SIG-M5 treated with dmso at 0.1 percent for 504 hours (cell line): ENCODE measurements around the gene EPHB1.
"Not testable (repeated sequence)": the region's sequence is repeated elsewhere in the genome, so short reads cannot be mapped to it uniquely, and the experiment has no call there.

Source experiments
- DNase-seq: peaks from one replicate; lab custom pipeline; 2025; ENCODE audit not compliant: unreplicated experiment; lab: John Stamatoyannopoulos, UW

The EPHB1 gene

DNA sequence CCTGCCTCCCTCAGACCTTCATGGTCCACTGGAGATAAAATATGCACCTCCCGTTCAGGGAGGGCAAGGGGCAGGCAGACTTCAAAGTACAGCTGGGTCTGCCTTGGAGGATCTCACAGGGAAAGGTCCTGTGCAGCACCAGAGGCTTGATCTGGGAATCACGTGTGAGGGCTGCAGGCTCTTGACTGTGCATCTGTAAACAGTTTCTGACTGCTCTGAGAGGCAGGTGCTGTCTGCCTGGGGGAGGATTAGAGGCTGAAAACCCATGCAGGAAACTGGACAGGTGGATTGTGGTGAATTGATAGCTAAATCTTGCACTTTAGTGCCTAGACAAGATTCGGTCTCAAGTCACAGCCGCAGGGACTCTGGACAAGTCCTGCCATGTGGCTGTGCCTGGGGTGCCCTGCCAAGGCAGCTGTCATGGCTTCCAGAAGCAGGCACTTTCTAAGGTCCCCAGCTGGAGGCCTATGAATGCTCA is 239.3 kb downstream of the EPHB1 start:
- DNase-seq, result no peak

DNA sequence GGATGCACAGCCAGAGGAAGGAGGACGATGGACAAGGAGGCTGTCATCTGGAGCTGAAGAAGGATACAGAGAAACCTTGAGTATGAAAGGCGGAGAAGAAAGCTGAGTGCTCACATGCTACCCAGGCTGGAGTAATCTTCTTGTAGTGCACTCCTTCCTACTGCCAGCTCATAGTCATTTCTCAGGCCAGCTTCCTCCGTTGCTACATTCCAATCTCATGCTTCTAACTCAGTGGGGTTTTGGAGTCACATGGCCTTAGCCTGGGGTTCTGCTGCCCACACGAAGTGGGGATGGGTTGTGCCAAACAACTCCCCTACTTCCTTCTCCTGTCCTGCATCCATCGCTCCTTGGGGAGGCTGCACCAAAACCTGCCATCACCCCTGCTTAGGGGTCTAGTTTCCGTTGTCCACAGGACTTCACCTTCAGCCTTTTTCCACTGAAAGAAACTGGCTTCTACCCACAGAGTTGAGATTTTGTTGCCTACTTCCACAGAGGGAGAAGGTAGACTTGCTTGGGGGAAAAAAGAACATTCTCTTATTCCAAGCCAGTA is 239.9 kb downstream of the EPHB1 start:
- DNase-seq, result no peak

DNA sequence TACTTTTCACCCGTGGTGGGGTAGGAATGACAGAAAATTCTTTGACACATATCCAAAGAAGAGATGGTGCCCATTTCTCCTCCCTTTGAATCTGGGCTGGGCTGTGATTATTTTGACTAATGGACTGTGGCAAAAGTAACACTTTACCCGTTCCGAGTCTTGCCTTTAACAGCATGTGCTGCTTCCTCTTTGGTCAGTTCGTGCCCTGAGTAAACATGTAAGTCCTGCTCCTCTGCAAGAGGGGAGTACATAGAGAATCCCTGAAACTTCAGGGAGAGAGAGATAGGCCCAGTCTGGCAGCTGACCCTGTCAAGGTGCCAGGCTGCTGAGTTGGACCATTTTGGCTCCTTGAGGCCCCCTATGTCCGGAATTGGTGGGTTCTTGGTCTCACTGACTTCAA is 243.1 kb downstream of the EPHB1 start:
- DNase-seq, result no peak

DNA sequence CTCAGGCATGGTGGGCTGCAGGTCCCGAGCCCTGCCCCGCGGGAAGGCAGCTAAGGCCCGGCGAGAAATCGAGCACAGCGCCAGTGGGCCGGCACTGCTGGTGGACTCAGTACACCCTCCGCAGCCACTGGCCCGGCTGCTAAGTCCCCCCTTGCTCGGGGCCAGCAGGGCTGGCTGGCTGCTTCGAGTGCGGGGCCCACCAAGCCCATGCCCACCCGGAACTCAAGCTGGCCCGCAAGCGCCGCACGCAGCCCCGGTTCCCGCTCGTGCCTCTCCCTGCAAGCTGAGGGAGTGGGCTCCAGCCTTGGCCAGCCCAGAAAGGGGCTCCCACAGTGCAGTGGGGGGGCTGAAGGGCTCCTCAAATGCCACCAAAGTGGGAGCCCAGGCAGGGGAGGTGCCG is 244.5 kb downstream of the EPHB1 start:
- not testable (repeated sequence) for DNase-seq

DNA sequence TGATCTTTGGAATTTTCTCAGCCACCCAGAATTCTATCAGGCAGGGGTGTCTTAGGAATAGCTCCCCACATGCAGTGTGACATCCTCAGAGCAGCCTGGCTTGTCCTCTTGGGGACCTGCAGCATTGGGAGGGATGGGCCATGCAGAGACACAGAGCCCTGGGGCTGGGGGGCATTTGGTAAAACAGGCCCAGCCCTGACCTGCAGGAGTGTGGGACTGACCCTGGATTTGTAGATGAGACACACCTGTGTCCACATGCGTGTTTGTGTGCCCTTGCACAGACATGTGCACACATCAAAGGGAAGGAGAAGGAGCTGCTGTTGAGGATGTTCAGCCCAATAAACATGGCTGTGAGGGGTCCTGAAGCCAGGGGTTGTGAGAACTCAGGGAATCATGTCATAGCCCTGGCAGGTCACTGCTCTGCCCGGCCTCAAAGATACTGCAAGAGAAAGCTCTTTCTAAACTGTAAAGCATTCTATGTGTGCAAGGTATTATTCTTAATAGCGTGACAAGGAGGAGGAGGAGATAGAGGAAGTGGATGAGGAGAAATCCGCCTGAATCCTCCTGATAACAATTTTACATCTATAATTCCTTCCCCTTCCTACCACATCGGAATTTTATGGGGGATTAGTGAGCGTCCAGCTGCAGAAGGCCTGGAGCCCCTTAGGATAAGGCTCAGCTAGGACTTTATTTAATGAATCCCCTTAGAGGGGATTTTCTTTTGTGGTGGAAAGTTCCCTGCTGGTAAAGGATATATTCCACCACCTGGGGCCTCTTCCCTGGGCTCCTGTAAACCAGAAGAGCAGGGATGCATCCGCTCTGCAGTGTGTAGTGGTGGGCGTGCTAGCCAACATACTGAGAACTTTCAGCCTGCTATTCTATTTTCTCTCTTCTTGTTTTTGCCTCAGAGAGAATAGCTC is 245.5 kb downstream of the EPHB1 start:
- DNase-seq, result no peak

DNA sequence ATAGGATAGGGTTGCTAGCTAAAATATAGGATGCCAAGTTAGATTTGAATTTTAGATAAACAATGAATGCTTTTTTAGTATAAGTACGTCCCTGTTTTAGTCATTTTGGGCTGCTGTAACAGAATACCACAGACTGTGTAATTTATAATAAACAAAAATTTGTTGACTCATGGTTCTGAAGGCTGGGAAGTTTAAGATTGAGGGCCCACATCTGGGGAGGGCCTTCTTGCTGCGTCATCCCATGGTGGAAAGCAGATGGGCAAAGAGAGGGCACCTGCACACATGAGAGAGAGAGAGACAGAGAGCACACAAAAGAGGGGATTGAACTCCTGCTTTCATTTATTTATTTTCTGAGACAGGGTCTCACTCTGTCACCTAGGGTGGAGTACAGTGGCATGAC is 246.5 kb downstream of the EPHB1 start:
- no peak for DNase-seq

DNA sequence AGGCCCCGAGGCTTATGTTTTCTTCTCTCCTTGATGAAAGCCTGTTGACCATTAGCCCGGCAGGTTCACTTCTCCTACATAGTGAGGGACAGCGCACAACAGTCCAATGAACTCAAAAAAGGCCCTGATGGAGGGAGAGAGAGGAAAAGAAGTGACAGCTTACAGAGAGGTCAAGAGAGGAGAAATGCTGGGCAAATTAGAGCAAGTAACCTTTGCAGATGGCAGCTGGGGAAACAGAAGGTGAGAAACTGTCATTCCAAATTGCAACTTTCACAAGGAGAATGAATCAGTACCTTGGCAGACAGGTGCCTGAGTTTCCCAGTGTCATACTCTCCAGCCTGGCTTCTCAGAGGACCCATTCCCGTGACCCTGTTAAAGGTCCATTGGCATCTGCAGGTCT is 252.0 kb downstream of the EPHB1 start:
- DNase-seq, result no peak

DNA sequence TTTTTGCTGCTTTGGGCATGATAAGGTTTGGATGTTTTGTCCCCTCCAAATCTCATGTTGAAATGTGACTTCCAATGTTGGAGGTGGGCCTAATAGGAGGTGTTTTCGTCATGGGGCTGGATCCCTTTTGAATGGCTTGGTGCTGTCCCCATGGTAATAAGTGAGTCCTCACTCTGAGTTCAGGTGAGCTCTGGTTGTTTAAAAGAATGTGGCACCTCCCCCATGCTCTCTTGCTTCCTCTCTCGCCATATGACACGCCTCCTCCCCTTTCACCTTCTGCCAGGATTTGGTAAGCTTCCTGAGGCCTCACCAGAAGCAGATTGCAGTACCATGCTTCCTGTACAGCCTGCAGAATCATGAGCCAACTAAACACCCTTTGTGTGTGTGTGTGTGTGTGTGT is 255.5 kb downstream of the EPHB1 start:
- DNase-seq, result no peak

DNA sequence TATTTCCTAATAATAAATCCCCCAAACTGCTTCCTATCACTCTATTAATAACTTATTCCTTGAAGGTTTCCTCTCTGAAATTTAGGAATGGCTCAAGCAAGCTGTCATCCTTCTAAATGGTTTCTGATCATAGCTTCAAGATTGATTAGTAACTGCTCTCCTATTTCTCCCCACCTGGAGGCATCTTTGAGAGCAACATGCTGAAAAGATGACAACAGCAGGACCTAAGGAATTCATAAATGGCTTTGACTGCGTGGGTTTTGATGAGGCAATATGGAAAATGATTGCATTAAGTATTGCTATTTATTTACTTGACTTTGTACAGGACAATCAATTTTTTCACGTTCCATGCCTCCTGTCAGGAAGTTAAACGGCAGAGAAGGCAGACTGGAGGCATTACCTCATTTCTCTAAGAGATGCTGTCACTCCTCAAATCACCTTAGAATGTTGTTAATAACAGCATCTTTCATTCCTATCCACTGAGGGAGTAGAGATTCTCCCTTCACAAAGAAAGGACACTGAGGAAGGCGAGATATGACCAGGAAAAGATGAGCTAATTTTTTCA is 256.4 kb downstream of the EPHB1 start:
- no peak for DNase-seq

GRCh38 chr3:135055449-135055848 is 260.4 kb downstream of the EPHB1 start:
- no peak for DNase-seq

- DNase-seq, result no peak
These were observed 261.1 kb downstream of the EPHB1 start for GRCh38 chr3:135056084-135056730.

DNA sequence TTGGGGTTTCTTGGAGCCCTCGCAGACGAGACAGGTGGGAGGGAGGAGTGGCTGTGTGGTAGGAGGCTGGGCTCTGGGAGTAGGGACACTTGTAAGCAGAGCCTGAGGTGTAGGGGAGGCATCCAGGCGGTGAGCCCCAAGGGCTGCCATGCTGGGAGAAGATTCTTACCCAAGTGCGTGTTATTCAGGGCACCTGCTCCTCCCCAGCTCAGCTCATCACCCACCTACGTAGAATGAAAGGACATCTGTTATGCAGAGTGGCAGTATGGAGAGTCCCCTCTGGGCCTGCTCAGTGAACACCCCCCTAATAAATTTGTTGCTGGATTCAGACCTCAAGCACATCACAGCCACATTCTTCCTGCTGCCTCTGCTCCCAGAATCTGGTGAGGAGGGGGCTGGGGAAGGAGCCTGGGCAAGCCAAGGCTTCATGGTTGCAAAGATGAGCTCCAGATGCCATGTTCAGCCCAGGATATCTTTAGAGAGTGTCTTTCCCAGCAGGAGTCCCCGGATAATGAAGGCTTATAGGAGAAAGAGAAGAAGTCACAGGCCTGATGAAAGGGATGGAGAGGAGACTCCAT is 261.8 kb downstream of the EPHB1 start:
- DNase-seq, result no peak

- no peak for DNase-seq
These were observed 262.9 kb downstream of the EPHB1 start for GRCh38 chr3:135057996-135058395.

GRCh38 chr3:135059580-135059979 is 264.5 kb downstream of the EPHB1 start:
- DNase-seq, result no peak

- DNase-seq, result not testable (repeated sequence)
These were observed 272.0 kb downstream of the EPHB1 start for GRCh38 chr3:135066844-135067727.

DNA sequence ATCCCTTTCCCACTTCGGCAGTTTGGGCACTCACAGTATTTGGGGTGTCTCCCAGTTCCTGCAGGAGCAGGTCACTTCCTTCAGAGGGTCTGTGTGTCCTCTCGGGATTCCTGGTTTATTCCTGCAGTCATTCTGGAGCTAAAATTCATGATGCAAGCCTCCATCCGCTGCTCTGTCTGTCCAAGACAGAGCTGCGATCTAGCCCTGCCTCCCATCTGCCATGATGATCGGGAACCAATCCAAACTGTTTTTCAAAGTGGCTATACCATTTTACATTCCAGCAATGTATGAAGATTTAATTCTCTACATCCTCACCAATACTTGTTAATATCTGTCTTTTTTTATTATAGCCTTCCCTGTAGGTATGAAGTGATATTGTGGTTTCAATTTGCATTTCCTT is 273.0 kb downstream of the EPHB1 start:
- no peak for DNase-seq

- no peak for DNase-seq
These were observed 274.3 kb downstream of the EPHB1 start for GRCh38 chr3:135069406-135069805.

DNA sequence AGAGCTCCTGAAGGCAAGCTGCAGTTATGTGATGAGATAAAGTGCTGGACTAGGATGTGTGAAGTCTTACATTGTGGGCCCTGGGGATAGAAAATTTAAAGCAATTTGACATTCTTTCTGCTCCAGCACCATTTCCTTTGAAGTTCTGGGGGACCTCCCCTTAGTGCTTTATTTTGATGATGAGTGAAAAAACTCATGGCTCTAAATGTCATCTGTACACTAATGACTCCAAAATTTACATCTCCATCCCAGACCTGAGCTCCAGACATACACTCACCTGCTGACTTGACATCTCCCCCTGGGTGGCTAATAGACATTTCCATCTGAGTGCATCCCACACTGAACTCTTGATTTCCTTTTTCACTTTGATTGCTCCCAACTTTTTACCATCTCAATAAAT is 276.4 kb downstream of the EPHB1 start:
- DNase-seq, result no peak

DNA sequence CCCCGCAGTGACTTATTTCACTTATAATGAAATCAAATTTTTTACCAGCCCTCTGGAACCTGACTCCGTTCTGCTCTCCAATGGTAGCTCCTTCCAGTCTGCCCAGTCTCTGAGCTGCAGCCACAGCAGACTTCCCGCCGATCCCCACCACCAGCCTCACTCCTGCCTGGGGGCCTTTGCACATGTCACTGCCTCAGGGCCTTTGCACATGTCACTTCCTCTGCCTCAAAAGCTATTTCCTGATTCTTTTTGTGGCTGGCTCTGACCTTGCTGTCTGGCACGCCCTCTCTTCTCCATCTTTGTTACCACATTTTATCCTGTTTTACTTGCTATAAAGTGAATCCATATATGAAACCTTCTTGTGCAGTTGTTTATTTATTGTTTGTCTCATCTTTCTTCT is 277.4 kb downstream of the EPHB1 start:
- no peak for DNase-seq

DNA sequence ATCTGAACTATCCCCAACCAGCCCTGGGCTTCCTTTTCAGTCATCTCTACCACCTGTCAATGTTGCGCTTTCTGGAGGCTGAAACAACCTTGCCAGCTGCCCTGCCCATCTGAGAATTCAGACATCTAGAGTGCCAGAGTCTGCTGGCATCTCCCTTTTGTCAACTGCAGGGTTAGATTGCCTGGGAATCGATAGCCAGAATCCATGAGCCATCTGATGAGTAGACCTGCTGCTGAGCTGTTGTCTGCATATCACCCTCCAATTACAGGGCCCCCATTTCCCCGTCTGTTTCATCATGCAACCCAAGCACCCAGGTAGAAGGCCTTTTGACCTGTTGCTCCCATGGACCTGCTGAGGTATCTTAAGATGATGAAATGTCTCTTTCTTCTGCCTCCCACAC is 280.1 kb downstream of the EPHB1 start:
- no peak for DNase-seq
